T-helper 2 cell (primary cell): Measurements from ENCODE around the gene MKX.

ENCODE experiments used
- DNase-seq, 5 experiments: peaks; one replicate each; pipeline versions ENCODE4 v3.0.0 to v3.0.0-alpha.2; 2012 to 2022

MKX gene

GRCh38 chr10:27742195-27743011, 3.2 kb downstream of the MKX start:
- peak; percentile 41 to 91 (median 65) for DNase-seq

- DNase-seq, result peak in 1 of 5 experiments; percentile 1
Observed at GRCh38 chr10:27741173-27742091, 4.2 kb downstream of the MKX start.

GRCh38 chr10:27736396-27736795, 9.2 kb downstream of the MKX start:
- no peak for DNase-seq

- DNase-seq, result no peak
Observed at GRCh38 chr10:27730041-27730440, 15.6 kb downstream of the MKX start.

GRCh38 chr10:27728338-27728737, 17.3 kb downstream of the MKX start:
- DNase-seq, result no peak

- no peak for DNase-seq
Observed at GRCh38 chr10:27724287-27724686, 21.3 kb downstream of the MKX start.

GRCh38 chr10:27723436-27723835, 22.2 kb downstream of the MKX start:
- DNase-seq, result no peak

GRCh38 chr10:27720529-27720928, 25.1 kb downstream of the MKX start:
- no peak for DNase-seq

GRCh38 chr10:27719052-27719451, 26.6 kb downstream of the MKX start:
- DNase-seq, result no peak

- no peak for DNase-seq
Observed at GRCh38 chr10:27717861-27718260, 27.8 kb downstream of the MKX start.

GRCh38 chr10:27717224-27717623, 28.4 kb downstream of the MKX start:
- no peak for DNase-seq

- no peak for DNase-seq
Observed at GRCh38 chr10:27716521-27716920, 29.1 kb downstream of the MKX start.

- no peak for DNase-seq
Observed at GRCh38 chr10:27715505-27715904, 30.1 kb downstream of the MKX start.

- DNase-seq, result no peak
Observed at GRCh38 chr10:27714349-27714748, 31.3 kb downstream of the MKX start.

GRCh38 chr10:27713941-27714340, 31.7 kb downstream of the MKX start:
- no peak for DNase-seq

GRCh38 chr10:27710014-27710413, 35.6 kb downstream of the MKX start:
- no peak for DNase-seq

- no peak for DNase-seq
Observed at GRCh38 chr10:27709304-27709703, 36.3 kb downstream of the MKX start.

GRCh38 chr10:27701938-27702537, 43.6 kb downstream of the MKX start:
- DNase-seq, result no peak

- no peak for DNase-seq
Observed at GRCh38 chr10:27699776-27700175, 45.8 kb downstream of the MKX start.

GRCh38 chr10:27698961-27699360, 46.7 kb downstream of the MKX start:
- no peak for DNase-seq

- DNase-seq, result no peak
Observed at GRCh38 chr10:27696466-27696865, 49.2 kb downstream of the MKX start.

- no peak for DNase-seq
Observed at GRCh38 chr10:27695706-27696105, 49.9 kb downstream of the MKX start.

GRCh38 chr10:27695088-27695487, 50.5 kb downstream of the MKX start:
- DNase-seq, result no peak
